HEK293T (cell line): ENCODE results near the gene ZC3H15.
"Not testable (repeated sequence)": the region's sequence is repeated elsewhere in the genome, so short reads cannot be mapped to it uniquely, and the experiment has no call there.

ENCODE experiments used
- CTCF ChIA-PET: fragments of 350-600 bp; formaldehyde crosslinking; extraction: SDS; loops from one replicate; lab custom pipeline; 2021; ENCODE audit warnings: antibody characterized with exemption, inconsistent platforms; lab: Yijun Ruan, JAX
- POLR2A ChIA-PET: fragments of 350-600 bp; formaldehyde crosslinking; extraction: SDS; loops from one replicate; lab custom pipeline; 2020; ENCODE audit warnings: antibody characterized with exemption, inconsistent platforms; lab: Yijun Ruan, JAX
- DNase-seq: peaks from one replicate; pipeline ENCODE4 v3.0.0; 2012; ENCODE audit warnings: mixed read lengths; ENCODE audit errors: extremely low spot score
- ARNT ChIP-seq: fragments of 450-650 bp; IDR thresholded peaks from 2 replicates; pipeline ENCODE4 v1.6.1; 2017; ENCODE audit warnings: mild to moderate bottlenecking
- BHLHE40 ChIP-seq: fragments of 450-650 bp; IDR thresholded peaks from 2 replicates; pipeline ENCODE4 v1.6.1; 2016; ENCODE audit warnings: mild to moderate bottlenecking, moderate library complexity, borderline replicate concordance
- CTBP1 ChIP-seq: fragments of 450-650 bp; IDR thresholded peaks from 2 replicates; pipeline ENCODE4 v1.6.1; 2016; ENCODE audit warnings: borderline replicate concordance
- ELF4 ChIP-seq: fragments of 450-650 bp; IDR thresholded peaks from 2 replicates; pipeline ENCODE4 v1.6.1; 2017; ENCODE audit warnings: antibody characterized with exemption
- FOXA1 ChIP-seq: fragments of 450-650 bp; IDR thresholded peaks from 2 replicates; pipeline ENCODE4 v1.6.1; 2016; ENCODE audit warnings: mild to moderate bottlenecking
- FOXK2 ChIP-seq: fragments of 450-650 bp; IDR thresholded peaks from 2 replicates; pipeline ENCODE4 v1.6.1; 2016; ENCODE audit warnings: mild to moderate bottlenecking
- FOXM1 ChIP-seq: fragments of 450-650 bp; IDR thresholded peaks from 2 replicates; pipeline ENCODE4 v1.6.1; 2017; ENCODE audit warnings: mild to moderate bottlenecking, borderline replicate concordance
- HDGF ChIP-seq: fragments of 450-650 bp; IDR thresholded peaks from 2 replicates; pipeline ENCODE4 v1.6.1; 2017; ENCODE audit warnings: antibody characterized with exemption, borderline replicate concordance
- L3MBTL2 ChIP-seq: fragments of 450-650 bp; conservative IDR thresholded peaks from 2 replicates; pipeline ENCODE4 v1.6.1; 2016; ENCODE audit warnings: mild to moderate bottlenecking
- LEF1 ChIP-seq: fragments of 450-650 bp; IDR thresholded peaks from 2 replicates; pipeline ENCODE4 v1.6.1; 2017; ENCODE audit warnings: mild to moderate bottlenecking, borderline replicate concordance
- NFRKB ChIP-seq: fragments of 450-650 bp; IDR thresholded peaks from 2 replicates; pipeline ENCODE4 v1.6.1; 2016; ENCODE audit warnings: mild to moderate bottlenecking, moderate library complexity
- SP1 ChIP-seq: fragments of 450-650 bp; IDR thresholded peaks from 2 replicates; pipeline ENCODE4 v1.6.1; 2017
- SUZ12 ChIP-seq: fragments of 450-650 bp; IDR thresholded peaks from 2 replicates; pipeline ENCODE4 v1.6.1; 2016; ENCODE audit warnings: mild to moderate bottlenecking
- TARDBP ChIP-seq: fragments of 450-650 bp; IDR thresholded peaks from 2 replicates; pipeline ENCODE4 v1.6.1; 2016
- ZNF384 ChIP-seq: fragments of 450-650 bp; IDR thresholded peaks from 2 replicates; pipeline ENCODE4 v1.6.1; 2016
- TF ChIP-seq, protein P1 (sequence below): fragments of 450-650 bp; IDR thresholded peaks from 2 replicates; pipeline ENCODE4 v1.6.1; 2016

Gene ZC3H15

DNA sequence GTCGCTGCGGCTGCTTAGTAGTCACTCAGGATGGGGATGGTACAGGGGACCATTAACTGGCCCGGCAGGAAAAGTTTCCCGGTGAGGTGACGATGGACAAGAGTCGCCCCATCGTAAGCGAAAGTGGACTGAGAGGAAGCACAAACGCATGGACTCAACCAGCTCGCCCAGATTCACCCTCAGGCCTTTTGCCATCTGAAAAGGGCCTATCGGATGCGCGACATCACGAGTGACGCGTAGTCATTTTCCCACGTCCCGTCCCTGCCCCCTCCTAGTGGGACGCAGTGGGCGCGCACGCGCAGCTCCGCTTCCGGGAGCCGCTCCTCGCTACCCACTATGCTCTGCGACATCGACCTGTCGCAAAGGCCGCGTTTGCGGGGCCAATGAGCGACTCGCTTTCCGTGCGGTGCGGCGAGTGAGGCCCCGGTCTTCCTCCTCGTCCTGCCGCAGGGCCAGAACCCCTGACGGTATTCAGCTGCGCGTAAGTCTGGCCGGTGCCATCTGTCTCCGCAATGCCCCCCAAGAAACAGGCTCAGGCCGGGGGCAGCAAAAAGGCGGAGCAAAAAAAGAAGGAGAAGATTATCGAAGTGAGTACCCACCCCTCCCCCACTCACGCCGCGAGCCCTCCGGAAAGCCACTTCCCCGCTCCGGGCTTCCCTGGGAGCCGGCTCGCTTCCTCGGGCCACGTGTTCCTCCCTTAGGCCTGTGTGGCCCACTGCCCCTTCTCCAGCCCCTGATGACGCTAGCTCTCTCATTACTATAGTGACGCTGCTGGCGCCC, at the start of gene ZC3H15:
TSS of gene ZC3H15 (plus strand) at position 390 of the 780 bp plus-strand sequence. CDS start at position 513, 123 bp downstream.
- ChIA-PET CTCF (no interaction called here), POLR2A (interaction anchor here (0.6 to 1.5 kb wide), 12 partner anchors 9 to 708 kb away, joined by 3 to 7 read pairs (median 3); partner anchors contain the start of gene ITGAV)
- peak; percentile 91 for DNase-seq
- TF ChIP-seq CTBP1, result no peak
- peak; percentile 70 for TF ChIP-seq L3MBTL2
- TF ChIP-seq TARDBP, result peak; percentile 86
- TF ChIP-seq, protein P1, sequence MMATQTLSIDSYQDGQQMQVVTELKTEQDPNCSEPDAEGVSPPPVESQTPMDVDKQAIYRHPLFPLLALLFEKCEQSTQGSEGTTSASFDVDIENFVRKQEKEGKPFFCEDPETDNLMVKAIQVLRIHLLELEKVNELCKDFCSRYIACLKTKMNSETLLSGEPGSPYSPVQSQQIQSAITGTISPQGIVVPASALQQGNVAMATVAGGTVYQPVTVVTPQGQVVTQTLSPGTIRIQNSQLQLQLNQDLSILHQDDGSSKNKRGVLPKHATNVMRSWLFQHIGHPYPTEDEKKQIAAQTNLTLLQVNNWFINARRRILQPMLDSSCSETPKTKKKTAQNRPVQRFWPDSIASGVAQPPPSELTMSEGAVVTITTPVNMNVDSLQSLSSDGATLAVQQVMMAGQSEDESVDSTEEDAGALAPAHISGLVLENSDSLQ, result peak; percentile 58
- peak; percentile 65 for TF ChIP-seq ELF4

DNA sequence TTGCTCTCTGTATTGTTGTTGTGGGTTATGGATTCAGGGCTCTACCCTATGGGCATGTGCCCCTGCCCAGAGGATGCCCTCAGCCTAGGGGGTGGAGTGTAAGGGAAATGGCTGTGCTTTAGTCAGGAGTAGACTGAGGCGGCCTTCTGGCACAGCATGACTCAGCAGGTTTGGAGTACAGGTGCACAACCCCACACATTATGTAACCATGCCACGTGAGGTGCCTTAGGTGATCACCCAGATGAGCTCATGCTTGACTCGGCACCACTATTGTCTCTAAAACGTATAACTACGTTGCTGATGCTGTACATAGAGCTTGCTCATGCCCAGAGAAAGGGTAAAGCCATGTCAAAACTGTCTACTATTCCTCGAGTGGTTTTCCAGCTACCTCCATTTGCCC, 48.3 kb upstream of the ZC3H15 start:
- no peak for DNase-seq
- ChIA-PET POLR2A (no interaction called here), CTCF (no interaction called here)
- TF ChIP-seq, protein P1, result no peak
- TF ChIP-seq L3MBTL2 (no peak), LEF1 (no peak), BHLHE40 (no peak), FOXM1 (no peak), HDGF (no peak), TARDBP (no peak), SUZ12 (no peak), FOXA1 (no peak), CTBP1 (no peak), ARNT (no peak), NFRKB (no peak), FOXK2 (no peak), ELF4 (no peak), SP1 (no peak), ZNF384 (no peak)

DNA sequence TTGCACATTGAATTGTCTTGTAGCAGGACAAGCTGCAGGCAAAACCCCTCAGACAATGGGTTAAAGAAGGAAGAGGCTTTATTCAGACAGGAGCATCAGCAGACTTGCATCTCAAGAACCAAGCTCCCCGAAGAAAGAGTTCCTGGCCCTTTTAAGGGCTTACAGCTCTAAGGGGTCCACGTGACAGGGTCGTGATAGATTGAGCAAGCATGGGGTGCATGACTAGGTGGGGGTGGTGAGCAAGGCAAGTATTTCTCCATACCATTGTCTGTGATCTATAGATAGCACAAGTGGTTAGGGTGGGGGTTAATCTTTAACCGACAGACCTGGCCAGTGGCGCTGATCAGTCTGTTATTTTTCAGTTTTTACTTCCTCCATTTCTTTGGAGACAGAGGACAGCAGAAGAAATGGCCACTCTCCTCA, 46.4 kb upstream of the ZC3H15 start:
- DNase-seq, CTCF ChIA-PET, POLR2A ChIA-PET: not testable (repeated sequence)

DNA sequence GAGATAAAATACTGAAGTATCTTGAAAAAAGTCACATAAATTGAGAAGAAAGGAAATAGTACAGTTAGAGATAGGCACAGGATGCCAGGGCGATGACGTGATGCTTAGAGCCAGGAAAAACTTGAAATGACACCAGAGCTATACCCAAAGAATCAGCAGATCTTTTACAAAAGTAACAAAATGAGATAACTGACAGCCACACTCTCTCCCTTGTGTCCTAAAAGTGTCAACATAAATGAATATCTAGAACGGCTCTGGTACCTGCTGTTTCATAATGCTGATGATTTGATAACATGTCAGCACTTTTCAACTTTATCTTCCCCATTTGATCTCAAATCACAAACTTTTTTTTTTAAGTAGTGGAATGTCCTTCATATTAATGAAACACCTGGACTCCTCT, 45.6 kb upstream of the ZC3H15 start:
- ChIA-PET POLR2A (no interaction called here), CTCF (no interaction called here)
- no peak for TF ChIP-seq FOXM1
- TF ChIP-seq, protein P1, result 0 out of 2 replicates have a peak, but pooled peaks have one; percentile 18
- DNase-seq, result no peak

DNA sequence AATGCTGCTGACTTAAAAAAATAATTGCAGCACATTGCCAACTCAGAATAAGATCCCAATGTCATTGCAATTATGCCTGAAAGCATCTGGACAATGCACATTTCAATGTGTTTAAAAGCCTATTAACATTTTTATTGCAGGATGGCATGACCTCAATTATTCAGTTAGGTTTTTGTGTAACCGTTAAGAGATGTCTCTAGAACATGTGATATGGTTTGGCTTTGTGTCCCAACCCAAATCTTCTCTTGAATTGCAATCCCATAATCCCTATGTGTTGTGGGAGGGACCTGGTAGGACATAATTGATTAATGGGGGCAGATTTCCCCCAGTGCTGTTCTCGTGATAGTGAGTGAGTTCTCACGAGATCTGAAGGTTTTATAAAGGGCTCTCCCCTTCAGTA, 43.2 kb upstream of the ZC3H15 start:
- no peak for DNase-seq
- ChIA-PET POLR2A (no interaction called here), CTCF (no interaction called here)
- TF ChIP-seq NFRKB (no peak), FOXK2 (no peak), FOXM1 (no peak), ARNT (no peak), ZNF384 (no peak), LEF1 (no peak), TARDBP (no peak), L3MBTL2 (no peak), CTBP1 (no peak), FOXA1 (no peak), BHLHE40 (no peak), HDGF (no peak), SP1 (no peak), ELF4 (no peak), SUZ12 (no peak)
- TF ChIP-seq, protein P1, result no peak

DNA sequence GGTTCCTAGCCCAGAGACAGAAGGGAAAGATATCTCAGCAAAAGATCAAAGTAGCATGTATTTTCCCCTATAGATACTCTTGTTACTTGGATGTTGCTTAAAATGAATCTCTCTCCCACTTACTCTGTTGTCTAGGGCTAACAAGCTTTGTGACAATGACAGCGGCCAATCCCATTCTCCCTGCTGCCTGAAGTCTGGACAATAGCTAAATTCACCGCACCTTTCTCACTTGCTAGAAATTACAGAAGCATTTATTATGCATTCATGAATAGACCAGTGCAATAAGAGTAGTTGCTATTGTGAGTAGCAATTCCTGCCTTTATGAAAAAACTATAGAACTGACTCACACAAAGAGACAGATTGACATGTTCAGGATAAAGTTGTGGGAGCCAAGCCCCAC, 42.2 kb upstream of the ZC3H15 start:
- DNase-seq, result no peak
- no peak for TF ChIP-seq CTBP1
- no peak for TF ChIP-seq SUZ12
- TF ChIP-seq NFRKB, result no peak
- no peak for TF ChIP-seq LEF1
- TF ChIP-seq HDGF, result no peak
- TF ChIP-seq ZNF384, result no peak
- TF ChIP-seq L3MBTL2, result no peak
- no peak for TF ChIP-seq BHLHE40
- no peak for TF ChIP-seq TARDBP
- no peak for TF ChIP-seq FOXA1
- TF ChIP-seq ELF4, result no peak
- no peak for TF ChIP-seq ARNT
- TF ChIP-seq FOXM1, result no peak
- TF ChIP-seq, protein P1, result no peak
- TF ChIP-seq FOXK2, result no peak
- TF ChIP-seq SP1, result no peak
- POLR2A ChIA-PET, result no interaction called here
- CTCF ChIA-PET, result no interaction called here
